ENCODE data around the gene RER1.
"Not testable (repeated sequence)": the region's sequence is repeated elsewhere in the genome, so short reads cannot be mapped to it uniquely, and the experiment has no call there.

The RER1 gene

DNA sequence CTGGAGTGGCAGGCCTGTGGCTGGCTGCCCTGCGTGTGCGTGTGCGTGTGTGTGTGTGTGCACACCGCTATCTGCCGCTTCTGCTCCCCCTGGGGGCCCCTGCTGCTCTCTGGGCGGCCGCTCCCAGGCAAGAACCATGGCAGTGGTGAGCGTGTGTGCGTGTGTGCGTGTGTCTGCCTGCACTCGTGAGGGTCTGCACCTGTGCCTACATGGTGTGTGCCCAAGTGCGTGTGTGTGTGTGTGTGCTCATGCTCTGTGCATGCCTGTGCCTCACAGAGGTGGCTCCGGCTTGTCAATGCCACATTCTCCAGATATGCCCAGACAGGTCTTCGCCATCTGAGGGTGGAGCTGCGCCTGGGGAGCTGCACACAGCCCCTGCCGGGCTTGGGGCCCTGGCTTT, 39.5 kb downstream of the RER1 start:
- no peak for DNase-seq

DNA sequence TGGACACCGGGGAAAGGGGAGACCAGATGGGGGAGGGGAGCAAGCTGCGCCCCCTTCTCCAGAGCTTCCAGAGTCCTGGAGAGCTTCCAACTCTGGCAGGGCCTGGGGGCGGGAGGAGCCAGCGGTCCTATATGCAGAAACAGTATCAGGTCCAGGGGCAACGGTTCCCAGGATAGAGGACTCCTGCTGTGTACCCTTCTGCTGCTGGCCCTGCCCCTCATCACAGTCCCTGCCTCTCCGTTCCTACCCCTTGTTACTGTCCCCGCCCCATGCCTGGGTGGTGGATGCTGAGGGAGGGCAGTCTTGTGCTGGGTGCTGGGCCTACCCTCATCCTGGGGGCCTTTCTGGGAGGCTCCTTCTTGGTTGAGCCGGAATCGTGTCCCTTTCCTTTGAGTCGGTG, 39.9 kb downstream of the RER1 start:
- DNase-seq: no peak

DNA sequence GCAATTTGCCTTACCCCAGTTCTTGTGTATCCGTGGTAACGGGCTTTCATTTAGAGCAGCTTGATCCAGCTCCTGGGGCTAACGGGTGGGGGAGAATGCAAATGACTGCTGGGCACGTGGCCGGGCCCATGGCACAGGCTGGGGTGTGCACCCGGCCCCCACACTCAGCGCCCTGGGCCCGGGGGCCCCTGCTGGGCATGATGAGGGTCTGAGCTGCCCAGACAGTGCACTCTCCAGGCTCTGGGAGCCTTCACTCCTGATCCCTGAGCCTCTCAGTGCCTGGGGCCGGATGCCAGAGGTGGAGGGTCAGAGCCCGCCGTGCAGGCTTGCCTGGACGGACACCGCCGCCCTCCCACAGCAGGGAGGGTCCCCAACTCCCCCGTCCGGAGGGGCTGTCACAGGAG, 40.8 kb downstream of the RER1 start:
- no peak for DNase-seq

DNA sequence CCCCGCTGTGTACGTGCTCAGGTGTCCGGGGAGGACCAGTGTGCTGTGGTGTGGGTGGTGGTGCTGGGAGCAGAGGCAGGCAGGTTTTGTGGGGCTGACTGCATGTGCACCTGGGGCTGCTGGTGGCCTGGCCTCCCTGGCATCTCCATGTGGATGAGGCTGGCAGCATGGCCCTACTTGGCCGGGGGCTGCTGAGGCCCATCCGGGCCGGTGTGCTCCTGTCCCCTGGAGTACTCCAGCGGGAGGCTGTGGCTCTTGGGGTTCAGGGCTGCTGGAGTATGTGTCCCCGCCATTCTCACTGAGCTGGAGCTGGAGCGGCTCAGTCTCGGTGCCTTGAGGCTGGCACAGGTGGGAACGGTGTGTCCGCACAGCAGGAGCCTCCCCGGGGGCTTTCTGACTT, 41.6 kb downstream of the RER1 start:
- DNase-seq: no peak

DNA sequence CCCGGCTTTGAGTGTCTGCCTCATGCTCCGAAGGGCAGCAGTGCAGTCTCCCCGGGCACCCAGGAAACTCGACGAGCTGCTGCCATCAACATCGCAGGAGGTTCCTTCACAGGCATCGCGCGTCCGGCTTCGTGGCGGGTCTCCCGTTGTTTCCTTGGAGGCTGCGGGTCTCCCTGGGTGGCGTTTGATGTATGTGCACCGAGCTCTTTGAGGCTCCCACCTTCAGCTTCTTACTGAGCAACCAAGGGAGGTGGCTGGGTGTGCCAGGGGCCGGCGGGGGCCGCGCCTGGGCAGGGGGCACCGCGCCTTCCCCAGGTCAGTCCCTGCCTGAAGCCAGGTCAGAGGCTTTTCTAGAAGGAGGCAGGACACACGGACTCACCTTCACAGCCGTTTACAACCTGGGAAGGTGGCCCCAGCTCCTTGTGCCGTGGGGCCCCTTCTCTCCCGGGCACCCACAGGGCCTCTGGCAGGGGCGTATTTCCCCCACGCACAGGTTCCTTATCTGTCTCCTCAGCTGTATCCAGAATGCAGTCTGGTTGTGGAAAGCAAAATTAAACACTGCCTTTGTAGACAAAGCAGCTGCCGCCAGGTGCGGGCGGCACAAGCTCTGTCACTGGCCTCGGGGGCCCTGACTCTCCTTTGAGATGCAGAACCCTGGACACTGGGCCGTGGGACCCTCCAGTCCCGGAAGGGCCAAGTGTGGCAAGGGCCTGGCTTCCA, 42.5 kb downstream of the RER1 start:
- no peak for DNase-seq

DNA sequence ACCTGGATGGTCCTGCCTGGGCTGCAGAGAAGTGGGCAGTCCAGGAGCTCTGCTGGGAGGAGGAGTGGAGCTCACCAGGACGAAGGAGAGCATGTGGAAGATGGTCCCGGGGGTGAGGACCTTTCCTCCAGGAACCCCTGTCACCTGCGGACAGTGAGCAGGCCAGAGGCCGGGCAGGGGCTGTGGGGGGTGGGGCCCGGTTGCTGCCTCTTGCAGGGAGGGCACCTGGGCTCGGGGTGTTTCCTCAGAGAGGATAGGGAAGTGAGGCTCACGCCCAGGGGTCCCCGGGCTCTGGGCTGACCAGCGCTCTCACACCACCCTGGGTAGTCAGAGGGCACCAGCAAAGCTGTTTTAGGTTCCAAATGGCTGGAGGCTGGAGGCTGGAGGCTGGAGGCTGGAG, 43.5 kb downstream of the RER1 start:
- no peak for DNase-seq

DNA sequence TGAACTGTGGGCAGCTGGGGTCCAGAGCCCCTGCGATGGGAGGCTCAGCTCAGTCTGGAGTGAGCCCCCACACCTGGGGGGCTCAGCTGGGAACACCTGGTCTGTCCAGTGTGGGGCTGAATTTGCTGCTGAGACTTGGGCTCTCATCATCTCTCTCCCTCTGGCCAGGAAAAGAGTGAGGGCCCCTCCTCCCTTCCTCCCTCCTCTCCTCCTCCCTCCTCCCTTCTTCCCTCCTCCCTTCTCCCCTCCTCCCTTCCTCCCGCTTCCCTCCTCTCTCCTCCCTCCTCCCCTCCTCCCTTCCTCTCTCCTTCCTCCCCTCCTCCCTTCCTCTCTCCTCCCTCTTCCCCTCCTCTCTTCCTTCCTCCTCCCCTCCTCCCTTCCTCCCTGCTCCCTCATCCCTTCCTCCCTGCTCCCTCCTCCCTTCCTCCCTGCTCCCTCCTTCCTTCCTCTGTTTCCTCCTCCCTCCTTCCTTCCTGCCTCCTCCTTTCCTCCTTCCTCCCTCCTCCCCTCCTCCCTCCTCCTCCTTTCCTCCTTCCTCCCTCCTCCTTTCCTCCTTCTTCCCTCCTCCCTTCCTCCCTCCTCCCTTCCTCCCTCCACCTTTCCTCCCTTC, 44.2 kb downstream of the RER1 start:
- DNase-seq: no peak

DNA sequence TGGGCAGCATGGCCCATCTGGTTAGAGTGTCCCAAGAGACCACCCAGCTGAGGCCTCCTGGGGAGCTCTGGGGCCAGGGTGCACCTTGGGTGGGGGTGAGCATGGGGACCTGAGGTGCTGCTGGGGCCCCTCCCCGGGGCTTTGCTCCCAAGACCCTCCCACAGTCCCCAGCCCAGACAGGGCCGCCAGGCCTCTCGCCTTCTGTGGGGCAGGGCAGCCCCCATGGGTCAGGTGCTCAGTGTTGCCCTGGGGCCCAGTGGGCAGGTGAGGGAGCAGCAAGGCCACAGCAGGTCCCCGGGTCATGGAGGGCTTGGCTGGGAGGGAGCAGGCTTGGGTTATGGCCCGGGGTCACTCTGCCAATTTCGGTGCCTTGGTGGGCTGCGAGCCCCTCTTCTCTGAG, 45.2 kb downstream of the RER1 start:
- no peak for DNase-seq

DNA sequence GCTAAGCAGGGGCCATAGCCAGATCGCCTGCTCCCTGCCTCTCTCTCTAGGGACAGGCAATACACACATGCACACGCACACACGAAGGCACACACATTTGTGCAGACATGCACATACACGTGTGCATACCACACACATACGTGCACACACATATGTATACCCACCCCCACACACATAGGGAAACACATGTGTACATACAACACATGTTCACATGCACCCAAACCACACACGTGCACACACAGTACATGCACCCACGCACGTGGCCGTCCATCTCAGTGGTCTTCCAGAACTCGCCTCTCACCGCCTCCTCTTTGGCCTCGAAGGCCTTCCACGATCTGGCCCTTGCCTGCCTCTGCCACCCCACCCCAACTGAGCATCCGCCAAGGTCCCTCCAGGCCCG, 46.0 kb downstream of the RER1 start:
- DNase-seq: no peak

DNA sequence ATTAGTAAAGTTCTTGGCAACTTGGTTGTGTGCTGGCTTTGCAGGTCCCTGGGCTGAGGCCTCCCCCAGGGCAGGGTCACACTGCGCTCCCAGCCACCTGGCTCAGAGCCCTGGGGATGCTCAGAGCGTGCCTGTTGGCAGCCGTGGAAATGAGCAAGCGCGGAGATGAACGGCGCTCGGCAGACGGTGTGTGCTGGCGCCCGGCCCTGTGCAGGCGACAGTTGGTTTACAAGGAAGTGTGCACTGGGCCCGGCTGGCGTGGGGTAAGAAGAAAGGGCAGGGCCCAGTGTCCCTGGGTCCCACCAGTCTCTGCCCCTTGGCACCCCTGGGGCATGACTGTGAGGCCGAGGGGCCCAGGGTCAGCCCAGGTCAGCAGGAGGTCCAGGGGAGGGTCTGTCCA, 46.4 kb downstream of the RER1 start:
- no peak for DNase-seq

DNA sequence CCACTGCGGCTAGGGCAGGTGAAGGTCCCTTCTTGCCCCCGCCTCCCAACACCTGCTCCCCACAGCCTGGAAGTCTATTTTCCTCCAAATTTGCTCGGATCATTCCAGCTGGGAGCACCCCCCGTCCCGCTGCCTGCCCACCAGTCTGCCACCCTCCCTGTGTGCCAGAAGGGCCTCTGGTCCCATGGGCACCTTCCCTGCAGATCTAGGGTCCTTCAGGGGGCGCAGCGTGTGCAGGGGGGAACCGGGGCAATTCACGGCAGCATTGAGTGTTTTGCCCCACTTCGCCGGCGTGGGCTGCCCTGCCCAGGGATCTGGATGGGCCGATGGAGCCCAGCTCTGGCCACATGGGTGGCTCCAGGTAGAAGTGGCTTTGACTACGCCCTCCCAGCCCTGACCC, 47.0 kb downstream of the RER1 start:
- no peak for DNase-seq

DNA sequence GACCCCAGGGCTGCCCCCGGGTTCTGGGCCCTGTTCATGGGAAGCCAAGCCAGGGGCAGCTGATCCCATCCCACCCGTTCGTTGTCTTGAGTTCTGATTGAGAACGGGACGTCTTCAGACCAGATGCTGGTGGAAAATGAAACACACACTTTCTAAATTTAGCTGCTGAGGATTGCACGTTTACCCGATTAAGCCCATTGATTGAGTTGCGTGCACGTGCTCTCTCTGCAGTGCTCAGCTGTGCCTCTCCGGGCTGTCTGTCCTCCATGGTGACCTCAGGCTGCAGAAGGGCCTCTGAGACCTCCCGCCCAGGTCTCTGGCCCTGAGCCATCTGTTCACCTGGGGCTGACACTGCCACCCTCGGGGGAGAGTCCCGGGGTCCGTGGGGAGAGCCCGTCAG, 47.7 kb downstream of the RER1 start:
- no peak for DNase-seq

DNA sequence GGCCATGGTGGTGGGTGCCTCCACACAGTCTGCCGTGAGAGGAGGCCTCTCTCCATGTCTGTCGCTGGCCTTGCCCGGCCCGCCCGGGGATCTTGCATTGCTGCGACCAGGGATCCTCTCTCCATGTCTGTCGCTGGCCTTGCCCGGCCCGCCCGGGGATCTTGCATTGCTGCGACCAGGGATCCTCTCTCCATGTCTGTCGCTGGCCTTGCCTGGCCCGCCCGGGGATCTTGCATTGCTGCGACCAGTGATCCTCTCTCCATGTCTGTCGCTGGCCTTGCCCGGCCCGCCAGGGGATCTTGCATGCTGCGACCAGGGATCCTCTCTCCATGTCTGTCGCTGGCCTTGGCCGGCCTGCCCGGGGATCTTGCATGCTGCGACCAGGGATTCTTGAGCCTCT, 48.7 kb downstream of the RER1 start:
- DNase-seq: not testable (repeated sequence)

DNA sequence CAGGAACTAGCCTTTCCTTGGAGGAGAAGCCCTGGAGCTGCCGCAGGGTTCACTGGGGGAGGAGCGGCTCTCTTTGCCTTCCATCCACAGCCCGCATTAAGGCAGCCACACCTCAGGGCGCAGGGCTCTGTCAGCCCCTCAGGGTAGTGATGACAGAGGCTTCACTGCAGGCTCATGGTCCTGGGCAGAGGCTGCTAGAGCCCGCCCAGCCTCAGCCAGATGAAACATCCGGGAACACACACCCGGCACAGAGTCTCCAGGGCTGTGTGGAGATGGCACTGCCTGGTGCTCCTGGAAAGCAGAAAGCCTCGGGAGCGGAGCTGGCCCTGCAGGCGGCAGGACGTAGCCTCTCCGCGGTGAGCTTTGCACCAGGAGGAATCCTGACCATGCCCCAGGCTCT, 50.1 kb downstream of the RER1 start:
- no peak for DNase-seq

DNA sequence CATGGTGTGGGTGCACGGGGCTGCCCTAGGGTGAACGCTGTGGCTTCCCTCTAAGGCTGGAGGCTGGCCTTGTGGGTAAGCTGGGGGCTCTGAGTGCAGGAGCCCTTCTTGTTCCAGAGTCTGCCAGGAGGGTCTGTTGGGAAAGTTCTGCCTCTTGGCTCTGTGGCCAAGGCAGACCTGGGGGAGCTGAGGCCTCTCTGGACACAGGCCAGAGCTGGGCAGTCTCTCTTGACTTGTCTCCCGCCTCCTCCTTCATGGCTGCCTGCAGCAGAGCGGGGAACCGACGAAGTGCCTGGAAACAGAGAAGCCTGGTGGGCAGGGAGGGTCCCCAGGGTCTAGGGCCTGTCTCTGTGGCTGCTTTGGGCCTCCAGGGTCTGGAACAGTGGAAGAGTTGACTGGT, 51.0 kb downstream of the RER1 start:
- no peak for DNase-seq

DNA sequence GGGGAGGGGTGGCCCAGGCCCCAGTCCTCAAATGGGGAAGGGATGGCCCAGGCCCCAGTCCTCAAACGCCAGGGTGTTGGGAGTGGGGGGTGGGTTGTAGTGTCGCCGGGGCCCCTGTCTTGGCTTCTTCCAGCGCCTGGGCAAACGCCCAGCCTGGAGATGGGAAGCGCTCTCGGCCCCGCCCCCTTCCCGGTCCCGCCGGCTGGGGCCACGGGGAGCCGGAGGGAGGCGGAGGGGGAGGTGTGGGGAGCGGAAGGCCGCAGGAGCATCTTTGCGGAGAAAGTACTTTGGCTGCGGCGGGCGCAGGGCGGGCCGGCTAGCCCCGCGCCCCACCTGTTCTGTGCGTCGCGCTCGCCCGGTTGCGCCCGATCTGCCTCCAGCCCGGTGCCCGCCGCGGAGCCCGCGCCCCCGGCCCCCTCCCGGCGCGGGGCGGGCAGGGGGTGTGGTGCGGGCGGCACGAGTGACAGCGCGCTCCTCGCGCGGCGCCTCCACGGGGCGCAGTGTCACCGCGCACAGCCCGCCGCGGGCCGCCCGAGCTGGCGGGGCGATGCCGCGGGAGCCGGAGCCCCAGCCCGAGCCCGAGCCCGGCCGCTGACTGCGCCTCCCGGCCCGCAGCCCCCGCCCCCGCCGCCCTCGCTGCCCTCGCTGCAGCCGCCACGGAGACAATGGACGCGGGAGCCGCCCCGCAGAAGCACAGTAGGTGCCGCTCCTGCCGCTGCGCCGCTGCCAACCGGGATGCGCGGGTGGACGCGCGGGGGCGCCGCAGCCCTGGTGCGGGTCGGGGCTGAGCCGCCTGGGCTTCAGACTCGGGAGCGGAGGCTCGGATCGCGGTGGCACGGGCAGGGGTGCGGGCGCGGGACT, 51.9 kb downstream of the RER1 start:
- DNase-seq: no peak

DNA sequence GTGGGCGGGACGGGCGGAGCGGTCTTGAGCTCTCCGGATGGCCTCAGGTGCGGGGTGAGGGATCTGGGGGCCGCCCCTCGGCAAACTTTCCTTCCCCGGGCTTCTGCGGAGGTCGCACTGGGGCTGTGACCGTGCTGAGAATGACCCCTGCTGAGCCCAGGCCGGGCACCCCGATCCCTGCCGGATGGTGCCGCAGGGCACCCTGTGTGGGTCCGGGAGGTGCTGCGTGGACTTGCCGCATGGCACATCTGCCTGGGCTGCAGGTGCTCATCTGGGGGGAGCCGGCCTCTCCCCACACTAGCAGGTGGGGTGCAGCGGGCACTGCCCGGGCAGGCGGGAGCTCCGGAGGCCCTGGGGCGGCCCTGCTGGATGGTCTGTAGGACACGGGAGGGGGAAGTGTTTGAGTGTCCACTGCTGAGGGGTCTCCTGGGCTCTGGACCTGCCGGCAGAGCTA, 52.5 kb downstream of the RER1 start:
- no peak for DNase-seq

DNA sequence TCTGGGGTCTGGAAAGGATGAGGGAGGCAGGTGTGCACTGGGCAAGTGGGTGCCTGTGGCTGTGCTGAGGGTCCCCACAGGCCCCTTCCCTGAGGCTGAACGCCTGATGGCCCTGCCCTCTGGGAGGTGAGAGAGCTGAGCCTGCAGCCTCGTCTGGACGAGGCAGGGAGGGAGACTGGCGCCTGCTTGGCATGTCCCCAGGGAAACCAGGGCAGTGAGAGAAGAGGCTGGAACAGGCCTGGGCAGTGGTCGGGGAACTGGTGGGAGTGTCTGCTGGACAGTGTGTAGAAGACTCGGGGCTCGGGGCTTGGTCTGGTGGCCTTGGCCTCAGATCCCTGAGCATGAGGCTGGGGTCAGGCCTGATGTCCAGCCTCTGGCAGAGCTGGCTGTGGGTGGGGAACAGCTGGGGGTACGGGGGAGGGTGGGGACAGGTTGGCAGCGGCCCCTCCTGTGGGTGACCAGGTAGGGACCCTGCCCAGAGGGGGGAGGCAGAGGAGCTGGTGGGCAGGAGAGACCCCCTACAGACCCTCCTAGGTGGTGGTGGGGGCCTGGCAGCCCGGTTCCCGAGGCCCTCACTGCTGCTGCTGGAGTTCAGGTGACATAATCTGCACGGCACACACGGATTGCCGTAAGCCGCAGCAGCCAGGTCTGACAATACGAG, 53.7 kb downstream of the RER1 start:
- no peak for DNase-seq

DNA sequence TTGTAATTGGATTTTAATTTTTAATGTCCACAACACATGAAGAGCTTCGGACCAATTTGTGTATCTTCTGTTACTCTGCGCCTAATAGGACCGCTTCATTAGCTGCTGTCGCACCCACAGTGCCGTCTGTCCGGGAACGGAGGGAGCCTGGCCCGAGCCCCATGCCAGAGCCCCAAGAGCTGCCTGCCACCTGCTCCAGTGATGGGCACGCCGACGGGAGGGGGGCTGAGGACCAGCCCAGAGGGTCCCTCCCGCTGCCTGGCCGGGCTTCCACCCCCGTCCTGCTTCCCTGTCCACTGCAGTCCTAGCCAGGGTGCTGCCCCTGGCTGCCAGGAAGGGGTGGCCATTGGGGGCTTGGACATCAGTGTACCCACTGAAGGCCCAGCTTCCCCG, 54.2 kb downstream of the RER1 start:
- no peak for DNase-seq

DNA sequence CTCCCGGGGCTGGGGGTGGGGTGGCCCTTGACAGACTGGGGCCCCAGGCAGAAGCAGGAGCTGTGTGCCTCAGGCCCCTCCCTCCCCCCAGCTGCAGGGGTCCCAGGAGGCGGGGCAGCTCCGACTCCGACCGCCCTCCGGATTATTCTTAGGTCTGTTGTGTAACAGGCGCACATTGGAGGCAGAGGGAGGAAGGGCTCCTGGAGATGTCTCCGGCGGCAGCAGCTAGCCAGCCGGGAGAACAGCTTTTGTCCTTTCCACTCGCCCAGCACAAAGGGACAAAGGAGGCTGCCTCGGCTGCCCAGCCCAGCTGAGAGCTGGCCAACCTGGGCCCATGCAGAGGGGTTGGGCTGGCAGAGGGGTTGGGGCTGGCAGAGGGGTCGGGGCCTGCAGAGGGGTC, 54.8 kb downstream of the RER1 start:
- DNase-seq: no peak

DNA sequence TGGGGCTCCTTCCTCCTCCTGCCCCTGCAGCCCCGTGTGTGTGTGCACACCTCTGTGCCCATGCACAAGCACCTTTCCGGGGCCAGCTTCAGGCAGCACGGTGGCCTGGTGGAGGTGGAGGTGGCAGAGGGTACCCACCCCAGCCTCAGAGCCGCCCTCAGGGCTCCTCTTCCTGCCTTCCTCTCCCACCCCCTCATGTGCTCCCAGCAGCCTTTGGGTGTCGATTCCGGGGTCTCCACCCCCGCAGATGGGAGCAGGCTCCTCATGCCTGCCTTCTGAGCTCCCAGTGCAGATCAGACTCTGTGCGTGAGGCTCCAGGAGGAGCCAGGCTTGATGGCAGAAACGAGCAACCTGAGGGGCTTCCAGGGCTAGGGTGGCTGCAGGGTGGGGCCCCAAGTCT, 55.2 kb downstream of the RER1 start:
- DNase-seq: no peak

DNA sequence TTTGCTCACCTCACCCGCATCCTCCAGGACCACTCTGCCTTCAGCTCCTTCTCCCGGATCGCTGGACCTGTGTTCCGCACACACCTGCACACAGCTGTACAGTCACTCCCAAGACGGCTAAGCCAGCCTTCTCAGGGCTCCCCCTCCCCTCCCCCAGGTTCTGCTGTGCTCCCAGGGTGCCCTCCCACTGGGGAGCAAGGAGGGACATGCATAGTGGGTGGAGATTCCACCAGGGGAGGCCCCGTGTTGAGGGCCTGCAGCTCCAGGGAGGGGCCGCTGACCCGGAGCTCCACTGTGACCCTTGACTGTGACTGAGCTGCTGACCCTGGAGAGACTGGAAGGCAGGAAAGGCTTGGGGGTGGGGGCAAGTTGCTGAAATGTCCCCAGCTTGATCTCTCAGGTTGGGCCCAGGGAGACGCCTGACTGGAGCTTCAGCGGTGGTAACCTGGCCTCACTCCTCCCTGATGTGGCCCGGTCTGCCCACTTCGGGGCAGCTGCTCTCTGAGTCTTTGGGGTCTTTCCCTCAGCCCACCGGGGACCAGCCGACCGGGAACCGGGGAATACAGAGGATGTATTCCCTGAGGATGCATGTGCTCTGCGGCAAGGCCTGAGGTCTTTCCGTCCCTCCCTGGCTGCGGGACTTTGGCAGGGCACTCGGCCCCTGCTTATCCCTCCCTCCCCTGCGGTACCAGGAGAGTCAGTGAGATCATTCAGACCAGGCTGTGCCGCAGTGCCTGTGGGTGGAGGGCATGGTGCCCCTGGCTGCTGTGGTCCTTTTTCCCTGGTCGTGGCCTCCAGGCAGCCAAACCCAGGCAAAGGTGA, 55.8 kb downstream of the RER1 start:
- DNase-seq: no peak

DNA sequence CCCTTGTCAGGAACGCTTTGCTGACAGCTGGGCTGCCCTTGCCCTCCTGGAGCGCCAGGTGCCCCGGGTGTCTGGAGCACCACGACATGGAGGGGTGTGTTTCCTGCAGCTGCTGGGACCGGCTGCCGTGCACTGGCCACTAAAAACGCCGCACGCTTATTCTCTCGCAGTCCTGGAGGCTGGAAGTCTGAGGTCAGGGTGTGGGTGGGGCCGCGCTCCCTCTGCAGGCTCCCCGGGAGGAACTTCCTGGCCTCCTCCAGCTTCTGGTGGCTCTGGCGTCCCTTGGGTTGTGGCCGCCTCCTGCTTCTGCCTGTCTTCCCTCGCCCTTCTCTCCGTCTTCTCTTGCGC, 56.4 kb downstream of the RER1 start:
- DNase-seq: no peak
